GM23338 (cell line): ENCODE results near the gene CGA. TPM values are rescaled to one million over a fixed set of nuclear protein-coding genes. Genes with fewer than 3 reads are reported as not detected.

Source experiments
- ATAC-seq: fragments of 200-7000 bp; cut with Tn5 transposase; 3 replicates; pipeline ENCODE4 v1.9.1; 2020
- DNase-seq: peaks from one replicate; pipeline ENCODE4 v3.0.0-alpha.2; 2015; ENCODE audit warnings: low spot score
- H2AFZ ChIP-seq: fragments of 200-600 bp; sonication (generic); 2 replicates; pipeline ENCODE4 v1.8.0; 2016; ENCODE audit warnings: antibody characterized with exemption, mild to moderate bottlenecking, moderate library complexity
- H3F3A ChIP-seq: fragments of 200-600 bp; sonication (generic); replicated peaks from 2 replicates; pipeline ENCODE4 v1.8.0; 2017; ENCODE audit warnings: antibody characterized with exemption, mixed run types, low read depth
- H3K27ac ChIP-seq: fragments of 200-600 bp; sonication (generic); 2 replicates; pipeline ENCODE4 v1.6.1; 2016; ENCODE audit warnings: low read depth
- H3K27me3 ChIP-seq: fragments of 200-600 bp; sonication (generic); 2 replicates; pipeline ENCODE4 v1.8.0; 2016; ENCODE audit warnings: mild to moderate bottlenecking, mixed run types, moderate library complexity; ENCODE audit not compliant: insufficient read depth
- H3K36me3 ChIP-seq: fragments of 200-600 bp; sonication (generic); 2 replicates; pipeline ENCODE4 v1.8.0; 2016; ENCODE audit warnings: mild to moderate bottlenecking; ENCODE audit not compliant: insufficient read depth
- H3K4me1 ChIP-seq: fragments of 200-600 bp; sonication (generic); 2 replicates; pipeline ENCODE4 v1.8.0; 2016; ENCODE audit warnings: mild to moderate bottlenecking, moderate library complexity; ENCODE audit not compliant: insufficient read depth
- H3K4me2 ChIP-seq: fragments of 200-600 bp; sonication (generic); 2 replicates; pipeline ENCODE4 v1.7.1; 2017; ENCODE audit warnings: mixed run types
- H3K4me3 ChIP-seq: fragments of 200-600 bp; sonication (generic); 2 replicates; pipeline ENCODE4 v1.6.1; 2016; ENCODE audit warnings: mixed run types
- H3K79me2 ChIP-seq: fragments of 200-600 bp; sonication (generic); replicated peaks from 2 replicates; pipeline ENCODE4 v1.8.0; 2017; ENCODE audit warnings: mild to moderate bottlenecking; ENCODE audit not compliant: insufficient read depth
- H3K9me2 ChIP-seq: fragments of 200-600 bp; sonication (generic); 2 replicates; pipeline ENCODE4 v1.8.0; 2017; ENCODE audit not compliant: insufficient read depth
- H4K20me1 ChIP-seq: fragments of 200-600 bp; sonication (generic); replicated peaks from 2 replicates; pipeline ENCODE4 v1.8.0; 2017; ENCODE audit warnings: mild to moderate bottlenecking; ENCODE audit not compliant: insufficient read depth
- H3K27ac Mint-ChIP-seq: 2 replicates; pipeline ENCODE4 v1.8.0; 2020; ENCODE audit warnings: inconsistent platforms, mild to moderate bottlenecking, moderate library complexity, mixed read lengths
- H3K27me3 Mint-ChIP-seq: 3 replicates; pipeline ENCODE4 v1.8.0; 2022; ENCODE audit warnings: low read depth, mild to moderate bottlenecking, moderate library complexity, mixed read lengths, inconsistent platforms; ENCODE audit not compliant: insufficient read depth, poor library complexity
- H3K36me3 Mint-ChIP-seq: 3 replicates; pipeline ENCODE4 v1.8.0; 2021; ENCODE audit warnings: low read depth, mild to moderate bottlenecking, inconsistent platforms, moderate library complexity, mixed read lengths
- H3K4me1 Mint-ChIP-seq: 3 replicates; pipeline ENCODE4 v1.8.0; 2020; ENCODE audit warnings: mild to moderate bottlenecking, inconsistent platforms, mixed read lengths
- H3K4me3 Mint-ChIP-seq: 3 replicates; pipeline ENCODE4 v1.8.0; 2021; ENCODE audit warnings: moderate library complexity, mild to moderate bottlenecking, inconsistent platforms, mixed read lengths
- H3K9me3 Mint-ChIP-seq: 3 replicates; pipeline ENCODE4 v1.8.0; 2020; ENCODE audit warnings: moderate library complexity, mild to moderate bottlenecking, inconsistent platforms, mixed read lengths
- CREB1 ChIP-seq: fragments of 250-450 bp; sonication (Bioruptor Pico); IDR thresholded peaks from 2 replicates; pipeline ENCODE4 v1.5.0; 2020; ENCODE audit warnings: low read depth, mild to moderate bottlenecking, moderate library complexity
- JUNB ChIP-seq: IDR thresholded peaks from one replicate; pipeline ENCODE4 v1.6.1; 2016; ENCODE audit warnings: antibody characterized with exemption; ENCODE audit not compliant: unreplicated experiment
- NANOG ChIP-seq: IDR thresholded peaks from 2 replicates; pipeline ENCODE4 v1.6.1; 2016; ENCODE audit warnings: antibody characterized with exemption, borderline replicate concordance
- STAT1 ChIP-seq: IDR thresholded peaks from one replicate; pipeline ENCODE4 v1.6.1; 2016; ENCODE audit warnings: antibody characterized with exemption; ENCODE audit not compliant: unreplicated experiment
- ZNF114 ChIP-seq: fragments of 250-450 bp; sonication (Bioruptor Pico); IDR thresholded peaks from 2 replicates; pipeline ENCODE4 v1.5.0; 2020; ENCODE audit warnings: mild to moderate bottlenecking, moderate library complexity
- polyA plus RNA-seq: library from polyadenylated mRNA; unstranded; fragments of >200 nt; fragmentation: Nextera tagmentation; extraction: Ambion mirVana; gene quantifications from 2 replicates; pipeline ENCODE4 v1.2.1, GENCODE V29; 2016
- total RNA-seq: library from RNA; depleted of rRNA; stranded (reverse); fragments of >200 nt; shearing (Covaris generic); gene quantifications from 2 replicates; pipeline ENCODE4 v1.2.3, GENCODE V29; 2014
- TF ChIP-seq, protein P1 (sequence below): IDR thresholded peaks from 2 replicates; pipeline ENCODE4 v1.6.1; 2016; ENCODE audit warnings: antibody characterized with exemption
- TF ChIP-seq, protein P2 (sequence below): IDR thresholded peaks from one replicate; pipeline ENCODE4 v1.6.1; 2018; ENCODE audit warnings: antibody characterized with exemption; ENCODE audit not compliant: unreplicated experiment

Gene CGA
- total and polyA plus RNA-seq, 2 experiments from 2014 or later, result not detected

DNA sequence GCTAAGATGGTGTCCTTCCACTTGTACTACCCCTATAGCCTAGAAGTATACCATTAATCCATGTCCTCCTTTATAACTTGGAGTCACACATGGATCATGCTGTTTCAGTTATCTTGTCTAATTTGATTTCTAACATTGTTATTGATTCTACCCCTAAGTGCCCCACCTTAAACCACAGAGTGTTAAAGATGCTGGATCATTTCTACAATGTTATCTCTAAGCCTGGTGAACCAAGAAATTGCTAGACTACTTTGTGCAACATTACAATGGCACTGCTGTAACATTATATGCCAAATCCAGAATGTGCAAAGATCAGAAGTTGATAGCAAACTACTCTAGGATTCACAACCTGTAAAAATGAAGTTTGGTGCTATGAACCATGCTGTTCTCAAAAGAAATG, 1.7 kb downstream of the CGA start:
- no peaks in the 10 kb centered on the region for H3K36me3 Mint-ChIP-seq
- H3K9me3 Mint-ChIP-seq, result no peaks in the 10 kb centered on the region
- DNase-seq, result no peak
- H3K79me2 ChIP-seq, result no peaks in the 10 kb centered on the region
- peaks cover 5% of the 10 kb centered on the region; the same call in 1 of the 2 replicates for H3K4me1 ChIP-seq
- H3K27me3 ChIP-seq, result no peaks in the 10 kb centered on the region
- TF ChIP-seq ZNF114 (CRISPR knock-in tag) (no peak), CREB1 (no peak), STAT1 (no peak), JUNB (no peak), NANOG (no peak)
- TF ChIP-seq, protein P1, sequence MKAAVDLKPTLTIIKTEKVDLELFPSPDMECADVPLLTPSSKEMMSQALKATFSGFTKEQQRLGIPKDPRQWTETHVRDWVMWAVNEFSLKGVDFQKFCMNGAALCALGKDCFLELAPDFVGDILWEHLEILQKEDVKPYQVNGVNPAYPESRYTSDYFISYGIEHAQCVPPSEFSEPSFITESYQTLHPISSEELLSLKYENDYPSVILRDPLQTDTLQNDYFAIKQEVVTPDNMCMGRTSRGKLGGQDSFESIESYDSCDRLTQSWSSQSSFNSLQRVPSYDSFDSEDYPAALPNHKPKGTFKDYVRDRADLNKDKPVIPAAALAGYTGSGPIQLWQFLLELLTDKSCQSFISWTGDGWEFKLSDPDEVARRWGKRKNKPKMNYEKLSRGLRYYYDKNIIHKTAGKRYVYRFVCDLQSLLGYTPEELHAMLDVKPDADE, result no peak
- H3K4me2 ChIP-seq, result no peak overlapping the region
- peak overlapping the region; percentile 11; the same call in 1 of the 2 replicates for H2AFZ ChIP-seq
- no peak for ATAC-seq
- H3K4me3 Mint-ChIP-seq, result no peak overlapping the region
- H3F3A ChIP-seq, result no peaks in the 10 kb centered on the region
- H3K4me1 Mint-ChIP-seq, result peaks cover 7% of the 10 kb centered on the region; the same call in 2 of the 3 replicates
- H3K9me2 ChIP-seq, result no peaks in the 10 kb centered on the region
- no peaks in the 10 kb centered on the region for H3K27me3 Mint-ChIP-seq
- no peak overlapping the region for H3K27ac ChIP-seq
- no peak overlapping the region for H3K4me3 ChIP-seq
- H3K27ac Mint-ChIP-seq, result no peak overlapping the region
- no peaks in the 10 kb centered on the region for H3K36me3 ChIP-seq
- H4K20me1 ChIP-seq, result no peaks in the 10 kb centered on the region

DNA sequence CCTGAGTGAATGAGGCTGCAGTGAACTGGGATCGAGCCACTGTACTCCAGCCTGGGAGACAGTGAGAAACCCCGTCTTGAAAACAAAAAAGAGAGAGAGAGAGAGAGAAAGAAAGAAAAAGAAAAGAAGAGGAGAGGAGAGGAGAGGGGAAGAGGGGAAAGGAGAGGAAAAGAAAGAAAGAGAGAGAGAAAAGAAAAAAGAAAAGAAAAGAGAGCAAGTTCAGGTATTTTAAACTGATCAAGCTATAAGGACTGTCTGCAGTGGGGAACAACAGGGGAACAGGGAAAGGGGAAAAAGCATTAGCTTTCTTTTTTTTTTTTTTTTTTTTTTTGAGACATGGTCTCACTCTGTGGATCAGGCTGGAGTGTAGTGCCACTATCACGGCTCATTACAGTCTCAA, 2.5 kb downstream of the CGA start:
- no peak overlapping the region for H3K4me2 ChIP-seq
- H2AFZ ChIP-seq, result peak overlapping the region; percentile 82
- DNase-seq, result no peak
- no peak overlapping the region for H3K4me3 ChIP-seq
- Mint-ChIP-seq H3K36me3 (no peaks in the 10 kb centered on the region), H3K27me3 (no peaks in the 10 kb centered on the region), H3K4me3 (no peak overlapping the region), H3K4me1 (peaks cover 7% of the 10 kb centered on the region; the same call in 2 of the 3 replicates), H3K9me3 (no peaks in the 10 kb centered on the region), H3K27ac (peak overlapping the region; percentile 24; the same call in 1 of the 2 replicates)
- H3K4me1 ChIP-seq, result peaks cover 5% of the 10 kb centered on the region; the same call in 1 of the 2 replicates
- no peaks in the 10 kb centered on the region for H3K79me2 ChIP-seq
- TF ChIP-seq, protein P1, result no peak
- H3K27me3 ChIP-seq, result no peaks in the 10 kb centered on the region
- H3K36me3 ChIP-seq, result no peaks in the 10 kb centered on the region
- no peaks in the 10 kb centered on the region for H4K20me1 ChIP-seq
- ATAC-seq, result no peak
- no peaks in the 10 kb centered on the region for H3F3A ChIP-seq
- no peak overlapping the region for H3K27ac ChIP-seq
- H3K9me2 ChIP-seq, result no peaks in the 10 kb centered on the region

DNA sequence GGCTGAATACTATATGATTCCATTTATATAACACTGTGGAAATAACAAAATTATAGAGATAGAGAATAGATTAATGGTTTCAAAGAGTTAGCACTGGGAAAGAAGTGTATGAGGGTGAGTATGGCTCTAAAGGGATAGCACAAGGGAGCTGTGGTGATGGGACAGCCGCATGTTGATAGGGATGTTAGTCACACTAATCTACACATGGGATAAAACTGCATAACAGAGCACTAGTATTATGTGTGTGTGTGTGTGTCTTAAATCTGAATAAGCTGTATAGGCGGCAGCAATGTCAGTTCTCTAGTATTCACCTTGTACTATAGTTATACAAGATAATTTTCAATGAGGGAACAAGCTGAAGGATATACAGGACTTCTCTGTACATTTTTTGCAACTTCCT, 5.8 kb downstream of the CGA start:
- no peaks in the 10 kb centered on the region for H3K79me2 ChIP-seq
- H3K4me1 ChIP-seq, result no peaks in the 10 kb centered on the region
- Mint-ChIP-seq H3K9me3 (no peaks in the 10 kb centered on the region), H3K4me1 (no peaks in the 10 kb centered on the region), H3K27ac (no peak overlapping the region), H3K36me3 (no peaks in the 10 kb centered on the region), H3K4me3 (no peak overlapping the region), H3K27me3 (peaks cover 4% of the 10 kb centered on the region)
- no peak overlapping the region for H3K4me2 ChIP-seq
- H3K4me3 ChIP-seq, result no peak overlapping the region
- H3K27ac ChIP-seq, result no peak overlapping the region
- DNase-seq, result no peak
- H3K9me2 ChIP-seq, result no peaks in the 10 kb centered on the region
- H2AFZ ChIP-seq, result no peak overlapping the region
- no peak for ATAC-seq
- no peaks in the 10 kb centered on the region for H3F3A ChIP-seq
- H4K20me1 ChIP-seq, result no peaks in the 10 kb centered on the region
- H3K27me3 ChIP-seq, result no peaks in the 10 kb centered on the region
- H3K36me3 ChIP-seq, result no peaks in the 10 kb centered on the region
- no peak for TF ChIP-seq ZNF114 (CRISPR knock-in tag)
- TF ChIP-seq, protein P2, sequence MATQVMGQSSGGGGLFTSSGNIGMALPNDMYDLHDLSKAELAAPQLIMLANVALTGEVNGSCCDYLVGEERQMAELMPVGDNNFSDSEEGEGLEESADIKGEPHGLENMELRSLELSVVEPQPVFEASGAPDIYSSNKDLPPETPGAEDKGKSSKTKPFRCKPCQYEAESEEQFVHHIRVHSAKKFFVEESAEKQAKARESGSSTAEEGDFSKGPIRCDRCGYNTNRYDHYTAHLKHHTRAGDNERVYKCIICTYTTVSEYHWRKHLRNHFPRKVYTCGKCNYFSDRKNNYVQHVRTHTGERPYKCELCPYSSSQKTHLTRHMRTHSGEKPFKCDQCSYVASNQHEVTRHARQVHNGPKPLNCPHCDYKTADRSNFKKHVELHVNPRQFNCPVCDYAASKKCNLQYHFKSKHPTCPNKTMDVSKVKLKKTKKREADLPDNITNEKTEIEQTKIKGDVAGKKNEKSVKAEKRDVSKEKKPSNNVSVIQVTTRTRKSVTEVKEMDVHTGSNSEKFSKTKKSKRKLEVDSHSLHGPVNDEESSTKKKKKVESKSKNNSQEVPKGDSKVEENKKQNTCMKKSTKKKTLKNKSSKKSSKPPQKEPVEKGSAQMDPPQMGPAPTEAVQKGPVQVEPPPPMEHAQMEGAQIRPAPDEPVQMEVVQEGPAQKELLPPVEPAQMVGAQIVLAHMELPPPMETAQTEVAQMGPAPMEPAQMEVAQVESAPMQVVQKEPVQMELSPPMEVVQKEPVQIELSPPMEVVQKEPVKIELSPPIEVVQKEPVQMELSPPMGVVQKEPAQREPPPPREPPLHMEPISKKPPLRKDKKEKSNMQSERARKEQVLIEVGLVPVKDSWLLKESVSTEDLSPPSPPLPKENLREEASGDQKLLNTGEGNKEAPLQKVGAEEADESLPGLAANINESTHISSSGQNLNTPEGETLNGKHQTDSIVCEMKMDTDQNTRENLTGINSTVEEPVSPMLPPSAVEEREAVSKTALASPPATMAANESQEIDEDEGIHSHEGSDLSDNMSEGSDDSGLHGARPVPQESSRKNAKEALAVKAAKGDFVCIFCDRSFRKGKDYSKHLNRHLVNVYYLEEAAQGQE, result no peak
